ENCODE data around the gene DOCK11.

DNA sequence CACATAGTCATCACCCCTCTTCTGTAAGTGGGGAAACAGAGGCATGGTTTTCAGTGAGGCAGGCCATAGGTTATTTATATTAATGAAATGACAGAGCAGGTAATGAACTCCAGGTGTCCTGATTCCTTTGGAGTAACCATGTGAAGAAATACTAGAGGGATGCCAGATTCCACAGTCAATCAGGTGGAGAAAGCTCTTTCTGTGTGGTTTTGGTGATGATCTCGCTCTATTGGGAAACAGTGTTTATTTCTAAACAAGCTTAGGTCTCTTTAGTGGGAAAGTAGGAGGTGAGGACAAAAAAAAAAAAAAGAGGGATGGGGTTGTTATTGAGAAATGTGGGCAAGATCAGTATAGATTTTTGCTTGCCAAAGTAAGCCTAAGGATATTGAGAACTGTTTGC is 12.2 kb downstream of the DOCK11 start:
- no peak for TF ChIP-seq CTCF (IDR thresholded peaks at IDR 0.05)
- TF ChIP-seq EZH2 (IDR thresholded peaks at IDR 0.05; ENCODE audit: borderline replicate concordance, insufficient read depth, low read depth, low read length, poor library complexity, severe bottlenecking): no peak
